NCI-H2196 (cell line): Measurements from ENCODE around the gene GART.
"Not testable (repeated sequence)": the region's sequence is repeated elsewhere in the genome, so short reads cannot be mapped to it uniquely, and the experiment has no call there.

ENCODE experiments used
- DNase-seq: peaks from one replicate; lab custom pipeline; 2025; ENCODE audit not compliant: unreplicated experiment; lab: John Stamatoyannopoulos, UW

Gene GART

DNA sequence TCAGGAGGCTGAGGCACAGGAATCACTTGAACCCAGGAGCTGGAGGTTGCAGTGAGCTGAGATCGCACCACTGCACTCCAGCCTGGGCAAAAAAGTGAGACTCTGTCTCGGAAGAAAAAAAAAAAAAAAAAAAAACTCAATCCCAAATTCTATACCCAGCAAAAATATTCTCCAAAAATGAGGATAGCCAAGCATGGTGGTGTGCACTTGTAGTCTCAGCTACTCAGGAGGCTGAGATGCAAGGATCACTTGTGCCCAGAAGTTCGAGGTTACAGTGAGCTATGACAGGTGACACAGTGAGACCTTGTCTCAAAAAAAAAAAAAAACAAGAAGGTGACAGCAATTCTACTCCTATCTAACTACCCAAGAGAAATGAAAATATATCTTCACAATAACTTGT, 68.6 kb downstream of the GART start:
- DNase-seq, result no peak

DNA sequence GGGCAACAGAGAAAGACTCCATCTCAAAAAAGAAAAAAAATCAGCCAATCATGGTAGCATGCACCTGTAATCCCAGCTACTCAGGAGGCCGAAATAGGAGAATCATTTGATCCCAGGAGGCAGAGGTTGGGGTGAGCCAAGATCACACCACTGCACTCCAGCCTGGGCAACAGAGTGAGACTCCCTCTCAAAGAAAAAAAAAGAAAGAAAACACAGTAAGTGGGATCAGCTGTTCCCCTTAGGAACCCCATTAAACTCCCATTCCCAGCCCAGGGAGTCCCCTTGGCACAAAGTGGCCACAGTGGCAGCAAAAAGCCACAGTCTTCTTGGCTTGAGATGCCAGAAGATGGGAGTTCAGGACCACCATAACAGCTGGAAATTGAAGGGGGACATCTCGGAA, 71.2 kb downstream of the GART start:
- no peak for DNase-seq

DNA sequence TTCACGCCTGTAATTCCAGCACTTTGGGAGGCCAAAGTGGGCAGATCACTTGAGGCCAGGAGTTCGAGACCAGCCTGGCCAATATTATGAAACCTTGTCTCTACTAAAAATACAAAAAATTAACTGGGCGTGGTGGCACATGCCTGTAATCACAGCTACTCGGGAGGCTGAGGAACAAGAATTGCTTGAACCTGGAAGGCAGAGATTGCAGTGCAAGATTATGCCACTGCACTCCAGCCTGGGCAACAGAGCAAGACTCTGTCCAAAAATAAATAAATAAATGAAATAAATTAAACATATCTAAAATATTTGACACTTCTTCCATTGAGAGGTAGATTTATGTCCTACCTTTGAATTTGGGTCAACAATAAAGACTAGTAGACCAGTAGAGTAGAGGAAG, 72.7 kb downstream of the GART start:
- not testable (repeated sequence) for DNase-seq

DNA sequence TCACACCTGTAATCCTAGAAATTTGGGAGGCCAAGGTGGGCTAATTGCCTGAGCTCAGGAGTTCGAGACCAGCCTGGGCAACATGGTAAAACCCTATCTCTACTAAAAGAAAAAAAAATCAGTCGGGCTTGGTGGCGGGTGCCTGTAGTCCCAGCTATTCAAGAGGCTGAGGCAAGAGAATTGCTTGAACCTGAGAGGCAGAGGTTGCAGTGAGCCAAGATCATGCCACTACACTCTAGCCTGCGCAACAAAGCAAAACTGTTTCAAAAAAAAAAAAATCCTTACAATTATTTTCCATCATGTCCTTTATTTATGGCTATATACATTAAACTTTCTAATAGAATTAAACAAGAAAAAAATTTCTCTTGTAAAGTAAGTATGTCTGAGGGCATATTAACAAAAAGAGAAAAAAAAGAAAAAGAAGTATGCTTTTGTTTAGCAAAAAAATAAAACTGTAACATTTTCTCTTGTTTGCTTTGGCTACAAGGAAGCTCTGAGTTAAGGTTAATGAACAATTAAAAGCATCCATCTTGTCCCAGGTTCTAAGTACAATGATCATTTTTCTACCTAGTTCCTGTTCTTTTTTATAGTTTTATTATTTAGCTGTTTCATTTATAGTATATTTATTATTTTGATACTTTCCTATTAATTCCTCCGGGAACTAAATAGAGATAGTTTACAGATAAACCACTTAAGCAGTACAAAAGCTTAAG, 80.2 kb downstream of the GART start:
- no peak for DNase-seq

DNA sequence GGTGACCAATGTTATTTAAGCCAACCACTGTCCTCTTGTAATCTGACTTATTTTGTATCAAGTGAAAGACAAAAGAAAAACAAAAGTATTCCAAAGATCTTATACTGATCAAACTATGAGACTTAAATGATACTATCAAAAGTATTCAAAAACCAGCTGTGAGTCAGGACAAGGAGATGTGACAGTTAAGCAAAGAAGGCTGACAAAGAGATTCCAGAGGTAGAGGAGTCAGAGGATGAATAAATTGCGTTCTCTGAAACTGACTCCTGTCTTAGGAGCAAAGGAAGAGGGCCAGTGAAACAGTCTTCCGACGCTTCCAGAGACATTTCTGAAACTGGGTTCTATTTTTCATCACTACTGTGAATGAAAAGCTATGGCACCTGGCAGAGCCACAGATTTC, 83.1 kb downstream of the GART start:
- no peak for DNase-seq

DNA sequence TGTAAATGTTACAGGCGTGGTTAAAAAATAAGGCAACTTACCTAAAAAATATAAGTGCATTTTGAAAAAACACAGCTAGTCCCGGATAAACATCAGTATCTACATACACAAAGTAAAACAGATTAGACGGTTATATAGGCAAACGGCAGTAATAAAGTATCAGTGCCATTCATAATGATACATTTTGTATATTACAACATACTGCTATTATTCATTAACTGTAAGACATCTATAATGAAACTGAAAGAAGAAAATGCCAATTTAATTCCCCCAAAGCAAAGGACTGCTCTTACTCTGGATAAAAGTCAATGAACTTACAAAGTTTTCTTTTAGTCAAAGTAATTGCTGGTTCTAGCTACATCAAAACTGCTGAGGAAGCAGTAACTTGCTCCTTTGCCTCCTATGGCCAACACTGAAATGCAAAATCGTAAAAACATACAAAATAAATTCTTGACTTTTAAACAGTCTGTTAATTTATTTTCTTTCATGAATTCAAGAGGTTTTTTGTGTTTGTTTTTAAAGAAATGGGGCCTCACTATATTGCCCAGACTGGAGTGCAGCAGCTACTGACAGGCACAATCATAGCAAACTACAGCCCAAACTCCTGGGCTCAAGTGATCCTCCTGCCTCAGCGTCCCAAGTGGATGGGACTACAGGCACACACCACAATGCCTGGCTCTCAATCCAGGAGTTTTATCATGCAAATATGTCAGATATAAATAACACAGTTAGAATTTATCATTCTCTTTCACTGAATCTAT, 86.1 kb downstream of the GART start:
- no peak for DNase-seq
